ENCODE measurements around the gene CNTNAP5. TPM values are rescaled to one million over a fixed set of nuclear protein-coding genes. Genes with fewer than 3 reads are reported as not detected.
A peak's percentile ranks its signal among the peaks of the same experiment; 100 is the strongest.

The CNTNAP5 gene
- total RNA-seq, 4 donors from 2014 or later = 0.17 TPM; not detected in 3

GRCh38 chr2:124296470-124296869 is 271.4 kb downstream of the CNTNAP5 start:
- Histone ChIP-seq H3K9me3 (no peaks in the 10 kb centered on the region), H3K27me3 (no peaks in the 10 kb centered on the region), H3K27ac (replicated peaks in 1 of 4) (no peak overlapping the region), H3K4me3 (no peak overlapping the region), H3K36me3 (no peaks in the 10 kb centered on the region), H3K4me1 (no peaks in the 10 kb centered on the region)
- WGBS = 92% methylated on average over 2 of the region's 2 CpGs
- intact Hi-C loops (cut with DNase I) = no loop called here
- DNase-seq (ENCODE audit: extremely low spot score) = peak; percentile 57
- TF ChIP-seq, protein P1, sequence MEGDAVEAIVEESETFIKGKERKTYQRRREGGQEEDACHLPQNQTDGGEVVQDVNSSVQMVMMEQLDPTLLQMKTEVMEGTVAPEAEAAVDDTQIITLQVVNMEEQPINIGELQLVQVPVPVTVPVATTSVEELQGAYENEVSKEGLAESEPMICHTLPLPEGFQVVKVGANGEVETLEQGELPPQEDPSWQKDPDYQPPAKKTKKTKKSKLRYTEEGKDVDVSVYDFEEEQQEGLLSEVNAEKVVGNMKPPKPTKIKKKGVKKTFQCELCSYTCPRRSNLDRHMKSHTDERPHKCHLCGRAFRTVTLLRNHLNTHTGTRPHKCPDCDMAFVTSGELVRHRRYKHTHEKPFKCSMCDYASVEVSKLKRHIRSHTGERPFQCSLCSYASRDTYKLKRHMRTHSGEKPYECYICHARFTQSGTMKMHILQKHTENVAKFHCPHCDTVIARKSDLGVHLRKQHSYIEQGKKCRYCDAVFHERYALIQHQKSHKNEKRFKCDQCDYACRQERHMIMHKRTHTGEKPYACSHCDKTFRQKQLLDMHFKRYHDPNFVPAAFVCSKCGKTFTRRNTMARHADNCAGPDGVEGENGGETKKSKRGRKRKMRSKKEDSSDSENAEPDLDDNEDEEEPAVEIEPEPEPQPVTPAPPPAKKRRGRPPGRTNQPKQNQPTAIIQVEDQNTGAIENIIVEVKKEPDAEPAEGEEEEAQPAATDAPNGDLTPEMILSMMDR (IDR thresholded peaks at IDR 0.05) = no peak
- TF ChIP-seq POLR2A (IDR thresholded peaks at IDR 0.05; ENCODE audit: low read depth) (no peak), POLR2AphosphoS5 (IDR thresholded peaks at IDR 0.05) (no peak), EP300 (IDR thresholded peaks at IDR 0.05) (no peak)

GRCh38 chr2:124301915-124302314 is 276.8 kb downstream of the CNTNAP5 start:
- peak; percentile 3 for DNase-seq (ENCODE audit: extremely low spot score)
- no peaks in the 10 kb centered on the region for H3K9me3 ChIP-seq
- intact Hi-C loops (cut with DNase I) = no loop called here
- H3K27me3 ChIP-seq = no peaks in the 10 kb centered on the region
- TF ChIP-seq POLR2A (IDR thresholded peaks at IDR 0.05; ENCODE audit: low read depth) (no peak), POLR2AphosphoS5 (IDR thresholded peaks at IDR 0.05) (no peak), EP300 (IDR thresholded peaks at IDR 0.05) (no peak)
- TF ChIP-seq, protein P1 (IDR thresholded peaks at IDR 0.05) = no peak
- no peak overlapping the region for H3K4me3 ChIP-seq
- H3K4me1 ChIP-seq = no peaks in the 10 kb centered on the region
- no peak overlapping the region for H3K27ac ChIP-seq (replicated peaks in 1 of 4)
- no peaks in the 10 kb centered on the region for H3K36me3 ChIP-seq

DNA sequence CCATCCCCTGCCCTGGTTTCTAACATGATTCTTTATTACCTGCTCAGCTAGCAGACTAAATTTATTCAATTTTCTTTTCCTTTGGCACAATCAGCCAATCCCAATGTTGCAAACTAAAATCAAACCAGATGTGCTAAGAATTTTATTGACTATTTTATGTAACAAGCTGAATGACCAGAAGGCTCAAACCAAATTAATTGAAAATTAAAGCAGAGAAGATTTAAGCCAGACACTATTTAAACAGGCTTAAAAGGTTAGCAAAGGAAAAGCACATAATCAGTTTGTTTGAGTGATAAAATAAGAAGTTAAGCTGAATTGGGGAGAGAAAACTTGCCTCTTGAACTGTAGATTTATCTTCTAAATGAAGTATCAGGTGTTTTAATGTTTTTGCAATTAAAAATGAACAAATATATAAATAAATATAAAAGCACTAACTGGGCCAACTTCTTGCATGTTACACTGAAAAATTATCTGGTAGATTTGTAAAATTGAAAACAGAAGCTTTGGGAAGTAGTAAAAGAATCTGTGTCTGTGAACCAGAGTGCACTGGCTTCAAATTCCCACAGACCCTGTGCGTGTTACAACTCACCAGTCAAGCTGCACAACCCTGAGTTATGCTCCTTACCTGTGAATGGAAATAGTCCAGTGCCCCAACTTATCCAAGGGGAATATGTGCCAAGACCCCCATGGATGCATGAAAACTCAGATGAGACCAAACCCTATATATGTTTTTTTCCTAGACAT is 283.4 kb downstream of the CNTNAP5 start:
- H3K4me3 ChIP-seq = no peak overlapping the region
- intact Hi-C loops (cut with DNase I) = no loop called here

DNA sequence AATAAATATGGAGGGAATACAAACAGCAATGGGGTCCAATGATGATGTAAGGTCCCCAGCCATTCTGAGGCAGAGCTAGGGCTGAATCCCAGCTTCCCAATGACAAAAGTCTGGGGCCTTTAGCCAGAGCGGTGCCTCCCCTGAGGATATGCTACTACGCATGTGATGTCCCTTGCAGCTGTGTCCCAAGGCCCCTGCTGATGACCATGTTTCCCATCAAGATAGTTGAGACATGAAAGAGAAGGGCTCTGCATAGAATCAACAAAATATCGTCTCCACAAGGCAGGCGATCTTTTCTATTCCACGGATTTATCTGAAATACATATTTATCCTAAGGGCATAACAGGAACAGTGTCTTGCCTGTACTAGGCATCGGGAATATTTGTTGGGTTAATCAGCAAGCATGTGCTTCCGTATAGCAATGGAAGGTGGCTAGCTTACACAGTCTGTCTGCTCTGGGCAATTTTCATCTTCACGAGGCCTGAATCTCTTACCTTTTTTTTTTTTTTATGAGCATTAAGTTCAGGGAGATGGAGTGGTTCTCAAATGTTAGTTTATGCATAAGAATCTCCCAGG is 284.6 kb downstream of the CNTNAP5 start:
- WGBS = 90% methylated on average over 8 of the region's 8 CpGs

More for the DNA sequence above, 283.4 kb downstream of the CNTNAP5 start:
- H3K27me3 ChIP-seq = no peaks in the 10 kb centered on the region
- WGBS = 72% methylated on average over 1 of the region's 1 CpG
- H3K4me1 ChIP-seq = no peaks in the 10 kb centered on the region
- H3K27ac ChIP-seq (replicated peaks in 1 of 4) = no peak overlapping the region
- no peaks in the 10 kb centered on the region for H3K9me3 ChIP-seq
- TF ChIP-seq, protein P1 (IDR thresholded peaks at IDR 0.05) = no peak
- TF ChIP-seq EP300 (IDR thresholded peaks at IDR 0.05) (no peak), POLR2AphosphoS5 (IDR thresholded peaks at IDR 0.05) (no peak), POLR2A (IDR thresholded peaks at IDR 0.05; ENCODE audit: low read depth) (no peak)
- peak; percentile 47 for DNase-seq (ENCODE audit: extremely low spot score)
- no peaks in the 10 kb centered on the region for H3K36me3 ChIP-seq

More for the DNA sequence above, 284.6 kb downstream of the CNTNAP5 start:
- TF ChIP-seq EP300 (IDR thresholded peaks at IDR 0.05) (no peak), POLR2AphosphoS5 (IDR thresholded peaks at IDR 0.05) (no peak), POLR2A (IDR thresholded peaks at IDR 0.05; ENCODE audit: low read depth) (no peak)
- TF ChIP-seq, protein P1 (IDR thresholded peaks at IDR 0.05) = no peak
- no peaks in the 10 kb centered on the region for H3K4me1 ChIP-seq
- no peak overlapping the region for H3K4me3 ChIP-seq
- no peak overlapping the region for H3K27ac ChIP-seq (replicated peaks in 1 of 4)
- peak; percentile 81 for DNase-seq (ENCODE audit: extremely low spot score)
- H3K9me3 ChIP-seq = no peaks in the 10 kb centered on the region
- no peaks in the 10 kb centered on the region for H3K36me3 ChIP-seq
- H3K27me3 ChIP-seq = no peaks in the 10 kb centered on the region
- intact Hi-C loops (cut with DNase I) = no loop called here

All from esophagus muscularis mucosa (tissue), 4 donors.